ENCODE measurements around the gene PAPPA2.

The PAPPA2 gene

DNA sequence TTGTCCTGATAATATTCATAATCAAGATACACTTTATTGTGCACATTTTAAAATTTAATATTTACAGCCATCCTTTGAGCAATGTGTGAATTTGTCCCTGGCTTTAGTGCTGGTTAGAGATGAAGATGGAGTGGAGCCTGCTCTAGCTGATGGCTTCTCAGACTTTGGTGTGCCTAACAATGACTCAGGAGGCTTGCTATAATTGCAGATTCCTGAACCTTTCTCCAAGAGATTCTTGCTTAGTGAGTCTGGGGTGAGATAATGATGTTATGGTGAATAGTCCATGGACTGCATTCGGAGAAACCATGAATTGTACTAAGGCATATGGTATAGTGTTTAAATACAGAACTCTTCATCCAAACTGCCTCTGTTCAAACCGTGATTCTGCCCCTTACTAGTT lies 307.1 kb downstream of the PAPPA2 start:
- DNase-seq, result no peak
- no peak for ATAC-seq

DNA sequence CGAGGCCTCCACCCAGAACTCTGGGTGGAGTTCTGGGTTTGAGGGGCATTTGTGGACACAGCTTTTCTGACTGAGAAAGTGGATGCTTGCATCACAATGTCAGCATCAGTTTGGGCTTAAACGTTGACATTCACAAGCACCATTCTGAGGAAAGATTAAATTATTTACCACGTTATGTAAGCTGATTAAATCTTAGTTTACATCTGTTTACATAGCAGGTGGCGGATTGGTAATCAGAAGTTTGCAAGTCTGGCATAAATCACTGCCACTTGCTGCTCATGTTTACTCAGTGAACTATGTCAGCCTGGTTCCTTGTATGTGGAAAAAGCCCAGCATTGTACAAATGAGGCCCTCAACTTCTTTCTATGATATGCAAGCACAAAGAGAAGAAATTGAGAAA lies 310.1 kb downstream of the PAPPA2 start:
- no peak for ATAC-seq

DNA sequence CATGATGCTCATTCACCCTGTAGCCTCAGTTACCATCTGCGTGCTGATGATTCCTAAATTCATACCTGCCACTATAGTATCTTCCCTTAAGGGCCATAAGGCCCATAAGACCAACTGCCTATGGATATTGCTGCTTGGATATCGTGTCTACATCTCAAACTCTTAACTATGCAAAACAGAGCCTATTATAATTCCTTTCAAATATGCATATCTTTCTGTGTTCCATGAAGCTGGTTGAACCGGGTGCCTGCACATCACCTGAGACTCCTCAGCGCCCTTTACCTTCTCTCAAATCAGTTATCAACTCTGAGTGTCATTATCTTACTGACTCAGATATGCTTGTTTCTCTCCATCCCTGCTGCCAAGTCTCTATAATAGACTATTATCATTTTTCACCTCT lies 311.2 kb downstream of the PAPPA2 start:
- no peak for DNase-seq
- no peak for ATAC-seq

More for the DNA sequence above, 310.1 kb downstream of the PAPPA2 start:
- no peak for DNase-seq

DNA sequence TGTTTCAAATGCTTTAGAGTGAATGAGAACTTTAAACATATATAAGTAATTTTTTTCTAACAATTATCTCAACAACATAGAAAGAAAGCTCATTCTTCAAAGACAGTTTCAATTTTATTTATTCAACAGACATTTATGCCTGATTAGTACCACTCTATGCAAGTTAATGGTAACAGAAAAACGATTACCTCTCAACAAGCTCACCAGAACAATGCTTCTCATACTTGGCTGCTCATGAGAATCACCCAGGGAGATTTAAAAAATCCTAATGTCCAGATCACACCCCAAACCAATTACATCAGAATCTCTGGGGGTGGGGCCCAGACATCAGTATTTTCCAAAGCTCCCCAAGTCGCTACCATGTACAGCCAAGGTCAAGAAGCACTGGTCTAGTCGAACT lies 312.4 kb downstream of the PAPPA2 start:
- DNase-seq (no peak), ATAC-seq (no peak)

DNA sequence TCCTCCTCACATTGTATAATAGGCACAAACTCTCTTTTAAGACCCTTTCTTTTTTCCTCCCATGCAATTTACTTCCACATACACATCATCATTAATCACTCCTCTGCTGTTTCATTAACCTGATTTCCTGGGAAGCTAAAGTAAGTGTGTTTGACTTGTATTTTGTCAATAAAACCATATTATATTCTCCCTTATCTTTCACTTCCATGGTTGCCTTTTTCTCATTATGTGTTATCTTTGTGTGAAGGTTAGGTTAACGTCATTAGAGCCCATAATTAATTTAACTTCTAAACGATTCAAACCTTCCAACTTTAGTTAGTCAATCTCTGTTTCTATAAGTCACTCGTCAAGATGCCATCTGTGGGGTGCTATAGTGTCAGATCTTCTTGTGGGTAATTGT lies 313.0 kb downstream of the PAPPA2 start:
- ATAC-seq (no peak), DNase-seq (no peak)

DNA sequence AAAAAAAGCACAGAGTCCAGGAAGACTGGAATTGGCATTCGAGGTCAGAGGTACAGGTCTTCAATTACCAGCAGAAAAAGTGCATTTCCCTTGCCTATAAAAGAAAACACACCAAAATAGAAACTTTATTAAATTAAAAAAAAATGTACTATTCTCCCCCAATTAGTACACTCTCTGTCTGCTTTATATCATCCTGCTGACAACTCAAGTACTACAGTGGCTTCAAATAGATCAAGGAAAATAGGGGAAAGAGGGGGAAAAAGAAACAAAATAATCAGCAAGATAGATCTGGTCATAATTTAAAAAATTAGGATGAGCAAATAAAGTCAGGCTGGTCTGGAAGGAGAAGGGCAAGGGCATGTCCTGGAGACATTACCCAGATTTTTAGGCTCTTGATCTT lies 315.1 kb downstream of the PAPPA2 start:
- ATAC-seq (no peak), DNase-seq (no peak)

DNA sequence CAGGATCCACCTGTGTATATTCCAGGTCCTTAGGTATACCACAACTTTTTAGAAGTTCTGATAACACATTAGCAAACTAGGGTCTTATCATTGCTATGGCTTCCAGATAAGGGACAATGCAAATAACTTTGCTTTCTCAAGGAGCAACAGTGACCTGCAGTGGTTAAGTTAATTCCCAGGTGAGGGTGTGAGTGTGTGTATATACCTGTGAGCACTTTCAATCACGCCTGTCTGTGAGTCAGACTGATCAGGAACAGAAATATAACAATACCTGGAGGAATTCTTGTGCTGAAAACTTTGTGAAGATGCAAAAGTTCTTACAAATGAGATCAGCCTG lies 317.0 kb downstream of the PAPPA2 start:
- ATAC-seq (no peak), DNase-seq (no peak)

DNA sequence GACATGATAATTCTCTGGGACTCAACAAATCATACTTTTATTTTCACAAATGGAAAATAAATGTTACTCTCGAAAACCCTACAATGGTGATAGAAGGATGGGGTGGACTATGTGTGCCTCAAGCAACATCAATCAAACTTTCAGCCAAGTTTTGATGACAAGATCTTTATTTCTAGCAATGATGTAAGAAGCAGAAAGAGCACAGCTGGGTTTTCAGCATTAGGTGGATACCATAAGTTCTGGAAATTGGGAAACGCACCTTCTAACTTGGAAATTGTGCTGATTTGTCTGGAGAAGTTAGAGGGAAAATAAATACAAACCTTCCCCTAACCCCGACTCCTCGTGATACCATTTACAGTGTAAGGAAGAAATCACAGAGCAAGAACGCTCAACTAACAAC lies 320.3 kb downstream of the PAPPA2 start:
- DNase-seq (no peak), ATAC-seq (no peak)

DNA sequence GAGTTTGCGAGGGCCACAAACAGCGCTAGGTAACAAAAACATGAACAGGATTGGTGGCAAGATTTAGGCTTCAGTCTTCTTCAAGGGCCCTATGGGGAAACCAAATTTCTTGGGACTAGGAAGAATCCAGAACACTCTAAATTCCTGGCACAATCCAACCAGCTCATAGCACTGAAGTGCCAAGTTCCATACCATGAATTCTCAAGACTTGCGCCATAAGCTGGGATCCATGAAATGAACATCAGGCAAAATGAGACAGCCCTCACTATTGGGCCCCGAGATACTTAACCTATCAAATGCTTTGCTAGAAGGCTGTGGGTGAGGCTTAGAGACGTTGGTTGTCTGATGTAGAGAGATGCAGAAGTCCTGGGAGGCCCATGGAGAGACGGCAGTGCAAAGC lies 322.1 kb downstream of the PAPPA2 start:
- no peak for DNase-seq
- ATAC-seq, result no peak

DNA sequence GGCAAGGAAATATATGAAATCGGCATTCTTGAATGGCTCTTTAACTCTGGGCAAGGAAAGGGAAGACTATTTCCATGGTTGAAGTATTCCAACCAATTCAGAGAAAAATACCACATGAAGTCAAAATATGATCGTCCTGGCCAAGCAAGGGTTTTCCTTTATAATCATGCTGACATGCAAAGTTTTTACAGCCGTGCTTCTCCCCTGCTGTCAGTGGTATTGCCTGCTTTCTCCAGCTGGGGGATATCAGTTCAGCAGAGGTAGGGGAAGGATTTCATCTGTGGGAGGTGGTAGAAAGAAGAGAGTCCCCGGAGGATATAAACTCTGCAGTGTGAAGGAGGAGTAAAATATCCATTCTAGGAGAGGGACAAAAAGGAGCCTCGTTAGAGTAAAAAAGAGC lies 322.8 kb downstream of the PAPPA2 start:
- DNase-seq (no peak), ATAC-seq (no peak)

DNA sequence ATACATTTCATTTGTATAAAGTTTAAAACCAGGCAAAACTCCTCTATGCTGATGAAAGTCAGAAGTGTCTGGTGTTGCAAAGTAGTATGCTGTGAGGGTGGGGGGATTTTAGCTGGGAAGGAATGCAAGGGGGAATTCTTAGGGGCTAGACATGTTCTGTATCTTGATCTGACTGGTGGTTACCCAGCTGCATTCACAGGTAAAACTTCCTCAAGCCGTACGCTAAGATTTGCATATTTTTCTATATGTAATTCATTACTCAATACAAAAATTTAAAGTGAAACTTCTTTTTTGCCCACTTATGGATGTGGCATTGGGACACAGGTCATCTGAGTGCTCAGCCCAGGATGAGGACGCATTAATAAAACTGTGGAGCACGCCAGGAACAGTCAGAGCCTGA lies 323.3 kb downstream of the PAPPA2 start:
- ATAC-seq, result no peak
- no peak for DNase-seq

DNA sequence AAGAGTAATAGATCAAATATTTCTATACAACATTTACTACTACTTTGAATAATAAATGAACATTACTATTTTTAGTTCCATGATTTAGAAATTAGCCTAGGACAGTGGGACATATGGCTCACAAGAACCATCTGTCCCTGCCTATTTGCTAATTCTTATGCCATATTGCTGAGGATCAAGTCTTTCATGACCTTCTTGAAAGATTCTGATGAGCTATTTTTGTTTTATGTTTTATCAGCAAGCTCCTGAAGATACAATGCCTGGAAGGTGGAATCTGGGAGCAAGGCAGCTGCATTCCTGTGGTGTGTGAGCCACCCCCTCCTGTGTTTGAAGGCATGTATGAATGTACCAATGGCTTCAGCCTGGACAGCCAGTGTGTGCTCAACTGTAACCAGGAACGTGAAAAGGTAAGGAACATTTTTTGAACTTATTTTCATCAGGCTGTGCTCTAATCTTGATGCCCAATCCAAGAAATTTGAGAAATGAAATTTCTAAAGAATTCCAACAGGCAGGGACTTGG lies 326.7 kb downstream of the PAPPA2 start:
- ATAC-seq, result no peak
- no peak for DNase-seq

DNA sequence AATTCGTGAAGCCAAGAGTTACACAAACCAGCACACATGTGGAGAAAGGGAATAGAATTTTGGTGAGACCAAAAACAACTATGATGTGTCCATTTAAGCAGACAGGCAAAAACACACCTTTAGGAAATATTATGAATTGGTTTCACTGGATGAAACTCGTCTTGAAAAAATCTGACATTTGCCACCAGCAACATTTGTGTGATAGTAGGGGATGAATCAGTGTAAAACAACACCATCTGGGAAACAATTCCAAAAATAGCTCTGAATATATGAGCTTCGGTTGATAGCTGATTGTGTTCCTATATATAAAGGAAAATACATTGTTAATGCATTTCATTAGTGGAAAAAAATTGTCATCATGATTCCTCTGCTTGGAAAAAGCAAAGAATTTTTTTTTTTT lies 327.8 kb downstream of the PAPPA2 start:
- no peak for ATAC-seq

DNA sequence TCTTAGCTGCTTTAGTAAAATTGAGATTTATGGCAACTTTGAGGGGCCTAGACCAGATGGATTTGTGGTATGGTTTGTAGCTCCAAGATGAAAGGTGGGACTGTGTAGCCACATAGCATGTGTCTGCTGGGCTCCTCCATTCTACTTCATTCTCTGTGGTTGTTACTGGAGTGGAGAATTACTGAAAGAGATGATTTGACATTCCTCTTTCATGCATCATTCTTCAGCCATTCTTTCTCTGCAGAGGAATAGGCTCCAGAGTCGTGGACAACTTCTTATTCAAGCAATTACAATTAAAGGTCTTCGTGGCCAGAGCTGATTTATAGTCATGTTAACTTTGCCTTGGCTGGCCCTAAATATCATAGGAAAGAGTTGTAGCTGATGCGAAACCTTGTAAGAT lies 328.9 kb downstream of the PAPPA2 start:
- no peak for ATAC-seq
- DNase-seq, result no peak

More for the DNA sequence above, 327.8 kb downstream of the PAPPA2 start:
- DNase-seq, result no peak

DNA sequence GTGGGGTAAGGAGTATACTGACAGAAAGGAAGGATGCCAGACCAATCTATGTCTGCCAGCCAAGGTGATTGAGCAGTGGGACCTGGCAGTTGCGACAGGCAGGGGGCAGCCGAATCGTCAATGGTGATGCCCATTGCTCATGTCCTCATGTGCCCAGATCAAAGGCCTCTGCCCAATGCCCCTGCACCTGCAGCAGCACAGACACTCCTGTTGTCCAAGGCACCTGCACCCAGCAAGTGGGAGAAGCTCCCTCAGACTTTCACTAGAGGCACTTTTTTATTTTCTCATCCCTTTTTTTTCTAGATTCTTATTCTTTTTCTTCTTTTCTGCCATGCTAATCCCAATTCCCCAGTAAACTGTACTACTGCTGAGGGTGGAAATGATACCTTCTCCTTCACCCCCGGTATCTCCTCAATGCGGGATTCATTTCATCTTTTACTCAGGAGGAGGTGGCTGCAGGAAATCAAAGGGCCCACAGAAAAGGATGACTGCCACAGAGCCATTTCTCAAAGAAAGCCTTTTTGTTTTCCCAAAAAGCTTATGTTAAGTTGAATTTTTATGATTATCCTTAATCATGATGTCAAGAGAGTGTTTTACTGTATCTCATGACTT lies 332.0 kb downstream of the PAPPA2 start:
- ATAC-seq (no peak), DNase-seq (no peak)

DNA sequence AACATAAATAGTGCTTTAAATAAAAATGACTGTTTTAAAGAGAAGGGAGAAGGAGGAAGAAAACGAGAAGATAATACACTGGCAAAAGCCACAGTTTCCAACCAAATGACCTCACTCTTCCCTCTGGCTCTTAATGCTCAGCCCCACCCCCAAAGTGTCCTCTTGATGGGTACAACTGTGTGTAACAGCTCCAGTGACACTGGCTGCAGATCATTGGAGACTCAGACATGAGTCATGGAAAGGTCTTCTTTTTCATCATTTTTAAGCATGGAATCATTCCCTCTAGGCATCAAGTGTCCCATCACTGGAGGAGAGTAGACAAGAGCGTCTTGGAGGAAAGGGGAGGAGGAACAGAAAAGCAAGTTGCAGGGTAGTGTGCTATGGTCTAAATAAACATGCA lies 333.0 kb downstream of the PAPPA2 start:
- ATAC-seq (no peak), DNase-seq (no peak)

DNA sequence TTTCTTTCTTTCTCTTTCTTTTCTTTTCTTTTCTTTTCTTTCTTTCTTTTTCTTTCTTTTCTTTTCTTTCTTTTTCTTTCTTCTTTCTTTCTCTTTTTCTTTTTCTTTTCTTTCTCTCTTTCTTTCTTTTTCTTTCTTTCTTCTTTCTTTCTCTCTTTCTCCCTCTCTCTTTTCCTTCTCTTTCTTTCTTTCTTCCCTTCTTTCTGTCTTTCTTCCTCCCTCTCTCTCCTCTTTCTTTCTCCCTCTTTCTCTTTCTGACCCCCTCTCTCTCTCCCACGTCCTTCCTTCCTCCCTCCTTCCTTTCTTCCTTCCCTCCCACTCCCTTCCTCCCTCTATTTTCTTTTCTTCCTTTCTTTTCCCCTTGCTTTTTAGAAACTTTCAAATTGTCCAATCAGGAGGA lies 333.6 kb downstream of the PAPPA2 start:
- no peak for ATAC-seq
- no peak for DNase-seq

DNA sequence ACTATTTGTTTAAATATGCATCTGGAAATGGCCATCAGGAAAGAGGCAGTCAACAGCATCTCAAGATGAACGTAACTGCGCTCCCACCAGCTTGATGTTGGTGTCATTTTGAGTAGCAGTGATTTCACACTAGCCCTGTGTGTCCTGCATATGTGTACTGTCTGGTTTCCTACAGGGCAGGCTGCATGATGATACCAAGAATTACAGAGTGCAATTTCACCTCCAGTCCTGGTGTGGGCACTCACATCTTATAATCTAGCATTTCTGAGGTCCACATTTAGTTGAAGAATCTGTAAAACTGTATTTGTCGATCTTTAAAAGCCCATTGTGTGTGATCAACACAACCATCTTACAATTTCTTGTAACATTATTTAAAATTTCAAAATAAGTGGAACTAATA lies 336.4 kb downstream of the PAPPA2 start:
- DNase-seq (no peak), ATAC-seq (no peak)

DNA sequence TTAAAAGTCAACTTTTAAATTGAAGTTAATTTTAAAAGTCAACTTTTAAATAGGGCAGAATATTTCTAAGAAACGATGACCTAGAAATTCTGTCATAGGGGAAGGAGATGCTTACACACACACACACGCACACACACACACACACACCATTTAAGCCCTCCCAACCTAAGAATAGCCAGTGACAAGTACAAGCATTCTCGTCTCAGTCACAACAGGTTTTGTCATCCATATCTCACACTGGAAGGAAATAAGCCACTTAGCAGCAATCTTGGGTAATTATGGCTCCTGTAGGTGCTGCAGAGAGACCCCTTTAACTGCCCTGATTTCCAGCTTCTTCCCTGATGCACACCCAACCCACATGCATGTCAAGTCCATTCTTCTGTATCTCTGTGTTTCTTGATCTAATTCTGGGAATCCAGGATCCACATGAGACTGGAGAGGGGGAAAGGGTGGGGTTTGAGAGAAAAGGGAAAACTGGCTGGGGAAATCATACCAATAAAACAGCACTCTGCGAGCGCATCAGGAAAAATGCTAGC lies 338.1 kb downstream of the PAPPA2 start:
- DNase-seq, result no peak
- ATAC-seq, result no peak

DNA sequence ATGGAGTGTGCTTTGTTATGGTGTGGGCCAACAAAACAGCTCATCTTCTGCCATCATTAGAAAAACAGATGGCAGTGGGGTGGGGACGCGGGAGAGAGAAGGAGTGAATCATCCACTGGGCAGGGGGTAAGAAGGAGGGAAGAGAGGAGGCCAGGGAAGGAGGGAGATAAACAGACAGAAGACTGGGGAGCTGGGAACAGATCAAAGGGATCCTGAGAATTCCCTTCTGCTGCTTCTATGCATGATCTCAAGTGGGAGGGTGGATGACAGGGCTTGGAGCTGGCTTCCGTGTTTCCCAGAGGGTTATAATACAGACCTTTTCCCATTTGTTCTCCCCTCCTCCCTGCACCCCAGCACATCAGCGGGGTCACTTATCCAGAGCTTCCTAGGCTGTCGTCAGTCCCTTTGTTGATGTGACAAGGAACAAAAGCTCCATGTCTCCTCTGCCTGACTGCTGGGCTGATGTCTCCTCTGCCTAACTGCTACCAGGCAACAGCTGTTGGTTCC lies 338.6 kb downstream of the PAPPA2 start:
- ATAC-seq, result no peak

DNA sequence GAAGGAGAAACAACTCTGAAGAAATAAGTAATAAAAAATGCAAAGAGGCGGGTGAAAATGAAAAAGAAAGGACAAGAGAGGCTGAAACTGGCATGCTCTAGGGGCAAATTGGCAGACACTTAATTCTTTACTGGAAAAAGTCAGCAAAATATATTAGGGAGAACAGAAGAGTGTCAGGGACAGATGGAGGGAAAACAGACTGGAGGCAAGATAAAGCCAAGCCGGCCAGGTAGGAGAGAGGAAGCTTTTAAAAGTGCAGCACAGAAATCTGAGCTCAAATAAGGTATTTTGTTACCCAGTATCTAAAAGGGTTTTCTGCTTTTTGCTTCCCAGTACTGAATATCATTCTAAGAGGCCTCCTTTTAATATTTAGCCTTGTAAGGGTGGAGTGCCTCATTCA lies 339.3 kb downstream of the PAPPA2 start:
- ATAC-seq (no peak), DNase-seq (no peak)

More for the DNA sequence above, 338.6 kb downstream of the PAPPA2 start:
- no peak for DNase-seq

DNA sequence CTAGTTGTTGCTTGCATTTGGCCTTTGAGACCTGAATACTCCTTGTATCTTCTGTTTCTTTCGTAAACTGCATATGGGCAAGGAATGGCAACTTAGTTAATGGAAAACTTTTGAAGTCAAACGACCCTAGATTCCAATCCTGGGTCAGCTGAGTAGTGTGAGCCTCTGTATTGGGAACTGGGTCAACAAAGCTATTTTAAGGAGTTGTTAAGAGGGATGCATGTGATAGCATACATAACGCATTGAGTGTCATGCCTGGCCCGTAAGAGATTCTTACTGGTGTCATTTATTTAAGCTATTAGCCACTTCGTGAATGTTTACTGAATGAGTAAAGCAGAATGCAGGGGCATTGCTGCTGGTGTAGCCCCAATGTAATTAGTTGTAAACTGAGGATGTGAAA lies 340.1 kb downstream of the PAPPA2 start:
- ATAC-seq (no peak), DNase-seq (no peak)

DNA sequence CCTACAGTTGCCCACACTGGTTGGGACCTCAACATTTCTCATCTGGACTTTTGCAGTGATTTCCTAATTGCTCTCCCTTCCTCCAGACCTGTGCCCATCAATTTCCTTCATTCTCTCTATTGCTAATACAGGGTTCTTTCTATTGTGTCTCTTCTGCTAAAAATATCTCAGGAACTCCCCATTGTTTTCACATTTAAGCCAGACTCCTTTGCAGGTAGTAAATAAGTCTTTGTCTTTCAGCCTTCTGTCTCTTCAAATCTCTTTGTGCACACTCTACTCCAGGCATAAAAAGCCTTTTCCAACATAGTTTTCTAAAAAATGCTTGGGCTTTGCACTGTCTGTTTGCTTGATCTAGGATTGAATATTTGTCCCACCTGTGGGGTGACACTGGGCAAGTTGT lies 340.6 kb downstream of the PAPPA2 start:
- ATAC-seq (no peak), DNase-seq (no peak)

DNA sequence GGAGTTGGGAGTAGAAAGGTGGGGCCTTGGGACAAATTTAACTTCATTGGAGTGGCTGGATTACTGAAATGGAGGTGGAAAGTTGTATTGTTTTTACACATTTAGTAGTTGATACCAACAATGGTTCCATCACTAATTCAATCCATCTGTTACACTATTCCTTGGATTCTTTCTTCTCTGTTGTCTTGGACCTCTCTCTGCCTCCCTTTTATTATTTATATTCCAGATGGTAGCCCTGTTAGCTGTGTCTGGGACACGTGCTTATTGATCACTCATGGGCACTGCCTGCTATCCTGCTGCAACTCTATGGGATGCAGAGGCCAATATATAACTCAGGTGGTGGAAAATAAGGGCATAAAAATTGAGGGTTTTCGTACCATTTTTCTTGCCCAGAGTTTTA lies 346.3 kb downstream of the PAPPA2 start:
- no peak for DNase-seq
- ATAC-seq, result no peak
